Kidney (tissue), 14 donors: ENCODE results near the gene ETV6. TPM values are rescaled to one million over a fixed set of nuclear protein-coding genes. Genes with fewer than 3 reads are reported as not detected.
A peak's percentile ranks its signal among the peaks of the same experiment; 100 is the strongest.

Experiments
- DNase-seq, 5 donors: peaks; one replicate each; pipeline ENCODE4 v3.0.0-alpha.2; 2013 to 2020
- FAIRE-seq: peaks from 2 replicates; lab custom pipeline; 2012; peaks lifted over from hg19 to GRCh38; lab: Jason Lieb, UNC
- H3K27ac ChIP-seq, 2 donors: one replicate each; pipeline ENCODE4 v1.7.0; 2013; ENCODE audit warnings: low read depth in 2 of 2, low read length in 2 of 2, inconsistent platforms in 1 of 2
- H3K27me3 ChIP-seq: one replicate; pipeline ENCODE4 v1.7.1; 2013; ENCODE audit warnings: low read length, inconsistent platforms; ENCODE audit not compliant: control insufficient read depth, insufficient read depth
- H3K36me3 ChIP-seq, 3 donors: one replicate each; pipeline versions ENCODE4 v1.7.0 to v1.7.1; 2013; ENCODE audit warnings: low read length in 3 of 3, control low read depth in 1 of 3, inconsistent platforms in 1 of 3; ENCODE audit not compliant: insufficient read depth in 3 of 3, control insufficient read depth in 2 of 3
- H3K4me1 ChIP-seq, 3 donors: one replicate each; pipeline versions ENCODE4 v1.7.0 to v1.7.1; 2013; ENCODE audit warnings: low read length in 3 of 3, inconsistent platforms in 1 of 3, low read depth in 1 of 3; ENCODE audit not compliant: control insufficient read depth in 2 of 3, insufficient read depth in 2 of 3
- H3K4me3 ChIP-seq, 3 donors: one replicate each; pipeline versions ENCODE4 v1.7.0 to v1.8.1; 2013; ENCODE audit warnings: low read length in 3 of 3, control low read depth in 1 of 3, inconsistent platforms in 1 of 3
- H3K9ac ChIP-seq, 3 donors: one replicate each; pipeline versions ENCODE4 v1.7.0 to v1.7.1; 2013; ENCODE audit warnings: low read length in 3 of 3, control low read depth in 1 of 3, inconsistent platforms in 1 of 3
- H3K9me3 ChIP-seq, 3 donors: one replicate each; pipeline versions ENCODE4 v1.7.0 to v1.7.1; 2013; ENCODE audit warnings: low read length in 3 of 3, control low read depth in 1 of 3, inconsistent platforms in 1 of 3; ENCODE audit not compliant: control insufficient read depth in 2 of 3, insufficient read depth in 1 of 3
- intact Hi-C: fragments of 100-400 bp; cut with DNase I; formaldehyde crosslinking; loops from one replicate; pipeline ENCODE4 v1.11.1; 2022
- polyA plus RNA-seq: library from polyadenylated mRNA; stranded (reverse); fragments of 350-450 nt; fragmentation: Illumina TruSeq; extraction: RNeasy Lipid Tissue Mini Kit (QIAGEN cat#74804); gene quantifications from one replicate; pipeline ENCODE4 v1.2.3, GENCODE V29; 2014; ENCODE audit warnings: low read depth, low replicate concordance; ENCODE audit not compliant: insufficient read depth
- total RNA-seq: library from RNA; stranded (reverse); fragmentation: NEBNext Ultra II Directional; extraction: Animal tissue kit (Norgen Biotek cat#: 25700); gene quantifications from one replicate; pipeline ENCODE4 v1.2.1, GENCODE V29; 2021
- TF ChIP-seq, protein P1 (sequence below): IDR thresholded peaks from 3 replicates; pipeline ENCODE4 v1.5.1; 2012; ENCODE audit warnings: mild to moderate bottlenecking, moderate library complexity, borderline replicate concordance; ENCODE audit not compliant: insufficient read depth; ENCODE audit errors: extremely low read depth
- donor health status: control.
- donor health status: control.
- donor health status: control.
- donor health status: control.
- donor health status: control.
- donor health status: DM: yes; HTN: yes; CAD: no.
- donor health status: Normal renal cell carcinoma (clear cell type).

Gene ETV6
- total and polyA plus RNA-seq, 2 donors from 2014 or later: 5.2 to 59.8 TPM

DNA sequence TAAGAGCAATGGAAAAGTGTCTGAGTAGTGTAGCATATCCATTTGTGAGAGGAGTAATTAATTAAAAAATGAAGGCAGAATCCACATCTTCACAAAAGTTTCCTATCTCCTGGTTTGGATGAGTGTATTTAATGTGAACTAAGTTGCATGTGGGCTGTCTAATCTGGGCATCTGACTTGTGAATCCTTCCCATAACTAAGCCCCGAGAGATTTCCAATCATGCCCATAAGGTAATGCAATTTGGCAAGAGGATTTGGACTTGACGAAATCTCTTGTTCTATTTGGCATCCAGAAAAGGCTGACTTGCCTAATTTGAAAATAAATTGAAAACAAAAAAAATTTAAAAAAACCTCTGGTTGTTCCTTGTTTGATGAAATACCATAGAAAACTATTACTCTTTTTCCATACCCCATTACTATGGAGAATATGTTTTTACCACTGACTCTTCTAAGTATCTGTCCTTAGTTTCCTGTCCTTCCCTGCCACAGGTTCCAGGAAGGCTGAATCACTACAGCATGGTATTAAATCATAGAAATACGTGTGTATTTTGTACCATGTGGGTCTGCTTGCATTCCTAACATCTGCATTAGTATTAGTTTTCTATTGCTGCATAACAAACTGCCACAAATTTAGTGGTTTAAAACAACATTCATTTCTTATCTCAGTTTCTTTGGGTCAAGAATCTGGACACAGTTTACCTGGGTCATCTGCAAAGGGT, 48.4 kb downstream of the ETV6 start:
- H3K9me3 ChIP-seq: no peaks in the 10 kb centered on the region
- H3K27ac ChIP-seq: no peak overlapping the region
- DNase-seq: no peak
- no peaks in the 10 kb centered on the region for H3K36me3 ChIP-seq
- no peak overlapping the region for H3K4me3 ChIP-seq
- TF ChIP-seq, protein P1, sequence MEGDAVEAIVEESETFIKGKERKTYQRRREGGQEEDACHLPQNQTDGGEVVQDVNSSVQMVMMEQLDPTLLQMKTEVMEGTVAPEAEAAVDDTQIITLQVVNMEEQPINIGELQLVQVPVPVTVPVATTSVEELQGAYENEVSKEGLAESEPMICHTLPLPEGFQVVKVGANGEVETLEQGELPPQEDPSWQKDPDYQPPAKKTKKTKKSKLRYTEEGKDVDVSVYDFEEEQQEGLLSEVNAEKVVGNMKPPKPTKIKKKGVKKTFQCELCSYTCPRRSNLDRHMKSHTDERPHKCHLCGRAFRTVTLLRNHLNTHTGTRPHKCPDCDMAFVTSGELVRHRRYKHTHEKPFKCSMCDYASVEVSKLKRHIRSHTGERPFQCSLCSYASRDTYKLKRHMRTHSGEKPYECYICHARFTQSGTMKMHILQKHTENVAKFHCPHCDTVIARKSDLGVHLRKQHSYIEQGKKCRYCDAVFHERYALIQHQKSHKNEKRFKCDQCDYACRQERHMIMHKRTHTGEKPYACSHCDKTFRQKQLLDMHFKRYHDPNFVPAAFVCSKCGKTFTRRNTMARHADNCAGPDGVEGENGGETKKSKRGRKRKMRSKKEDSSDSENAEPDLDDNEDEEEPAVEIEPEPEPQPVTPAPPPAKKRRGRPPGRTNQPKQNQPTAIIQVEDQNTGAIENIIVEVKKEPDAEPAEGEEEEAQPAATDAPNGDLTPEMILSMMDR: no peak
- intact Hi-C loops: no loop called here
- peaks cover 0 to 18% (median 2%) of the 10 kb centered on the region in 3 donors for H3K4me1 ChIP-seq
- no peak for FAIRE-seq
- no peaks in the 10 kb centered on the region for H3K27me3 ChIP-seq
- H3K9ac ChIP-seq: no peak overlapping the region

DNA sequence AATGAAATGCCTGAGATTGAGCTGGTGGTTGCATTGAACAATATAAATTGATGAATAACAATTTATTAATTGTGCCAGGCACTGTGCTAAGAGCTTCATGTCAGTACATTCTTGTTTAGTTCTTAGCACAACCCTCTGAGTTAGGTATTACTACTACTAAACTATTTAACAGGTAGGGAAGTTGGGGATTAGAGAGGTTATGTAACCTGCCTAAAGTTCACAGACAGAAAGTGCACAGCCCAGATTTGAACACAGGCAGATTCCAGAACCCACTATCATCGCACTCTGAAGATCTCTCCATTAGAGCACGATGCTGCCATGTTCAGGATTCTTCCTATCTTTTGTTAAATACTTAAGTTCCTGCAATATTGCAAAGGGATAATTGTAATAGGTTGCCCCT, 49.3 kb downstream of the ETV6 start:
- FAIRE-seq (no peak), DNase-seq (no peak)
- no peaks in the 10 kb centered on the region for H3K36me3 ChIP-seq
- no peaks in the 10 kb centered on the region for H3K9me3 ChIP-seq
- H3K9ac ChIP-seq: no peak overlapping the region
- no peak overlapping the region for H3K27ac ChIP-seq
- TF ChIP-seq, protein P1: no peak
- no peaks in the 10 kb centered on the region for H3K27me3 ChIP-seq
- H3K4me3 ChIP-seq: no peak overlapping the region
- H3K4me1 ChIP-seq: peaks cover 0 to 18% (median 2%) of the 10 kb centered on the region in 3 donors
- intact Hi-C loops: no loop called here

DNA sequence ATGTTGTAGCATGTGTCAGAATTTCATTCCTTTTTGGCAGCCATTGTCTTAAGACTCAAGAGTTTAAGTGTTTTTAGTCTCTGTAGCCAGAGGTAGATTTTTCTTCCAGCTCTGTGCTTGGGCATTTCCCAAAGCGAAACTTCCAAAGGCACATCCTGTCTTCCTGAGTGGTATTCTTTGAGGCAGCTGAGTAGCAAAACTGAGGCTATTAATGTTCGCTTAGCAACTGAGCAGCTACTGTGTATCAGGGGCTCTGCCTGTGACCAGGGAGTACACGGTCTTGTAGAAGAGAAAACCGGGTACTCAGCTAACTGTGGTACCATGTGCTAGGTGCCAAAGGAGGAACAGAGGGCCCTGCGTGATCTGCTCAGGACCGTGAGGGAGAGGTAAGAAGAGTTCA, 52.0 kb downstream of the ETV6 start:
- Histone ChIP-seq H3K4me1 (peaks cover 0 to 12% (median 2%) of the 10 kb centered on the region in 3 donors), H3K4me3 (no peak overlapping the region), H3K27me3 (no peaks in the 10 kb centered on the region), H3K9me3 (no peaks in the 10 kb centered on the region), H3K27ac (peak overlapping the region in 1 of 2 donors; percentile 28), H3K9ac (no peak overlapping the region), H3K36me3 (no peaks in the 10 kb centered on the region)
- TF ChIP-seq, protein P1: no peak
- intact Hi-C loops: no loop called here
- FAIRE-seq: no peak
- DNase-seq: peak in 2 of 5 donors; percentile 42 to 47

DNA sequence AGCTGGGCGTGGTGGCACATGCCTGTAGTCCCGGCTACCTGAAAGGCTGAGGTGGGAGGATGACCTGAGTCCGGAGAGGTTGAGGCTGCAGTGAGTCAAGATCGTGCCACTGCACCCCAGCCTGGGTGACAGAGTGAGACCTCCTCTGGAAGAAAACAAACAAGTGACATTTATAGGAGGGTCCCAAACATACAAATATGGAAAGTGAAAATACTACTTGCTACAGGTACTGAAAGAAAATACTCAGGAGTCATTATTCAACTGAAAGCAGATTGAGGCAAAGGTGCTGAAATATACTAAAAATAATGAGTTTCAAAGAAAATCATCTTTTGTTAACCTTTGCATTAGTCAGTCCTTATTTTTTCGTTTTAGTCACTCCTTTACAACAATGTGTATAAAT, 53.5 kb downstream of the ETV6 start:
- TF ChIP-seq, protein P1: no peak
- Histone ChIP-seq H3K9me3 (no peaks in the 10 kb centered on the region), H3K9ac (no peak overlapping the region), H3K27ac (no peak overlapping the region), H3K4me1 (peaks cover 4 to 12% (median 7%) of the 10 kb centered on the region in 3 donors), H3K27me3 (no peaks in the 10 kb centered on the region), H3K36me3 (no peaks in the 10 kb centered on the region), H3K4me3 (no peak overlapping the region)
- FAIRE-seq (no peak), DNase-seq (no peak)
- intact Hi-C loops: no loop called here
